Muscle of back (tissue), 13 donors: Measurements from ENCODE around the gene NDUFAF8. TPM values are rescaled to one million over a fixed set of nuclear protein-coding genes. Genes with fewer than 3 reads are reported as not detected.

ENCODE experiments used
- DNase-seq, 3 donors: peaks; one replicate each; pipeline versions ENCODE4 v3.0.0 to v3.0.0-alpha.2; 2013
- long read RNA-seq, 9 donors: transcript quantifications; one replicate each; lab custom pipeline, GENCODE V29; 2026
- polyA plus RNA-seq, 10 donors: library from polyadenylated mRNA; unstranded; fragments of 120-200 nt; gene quantifications; one replicate each; pipeline ENCODE4 v1.2.1, GENCODE V29; 2013; ENCODE audit not compliant: insufficient read length in 10 of 10

NDUFAF8 gene
- 10 to 100 TPM; 33.4 to 52.8 (median 42.1) TPM for polyA plus RNA-seq
- long read RNA-seq, donor 1, transcript NDUFAF8-201 (3 exons, 615 nt): major isoform, 24 of 24 reads
- long read RNA-seq, donor 1, partial matches to known transcripts: 0 of 24 reads
- long read RNA-seq, donor 1, other reads (novel, unspliced or antisense): 0 of 24 reads
- long read RNA-seq, donor 2, transcript NDUFAF8-201 (3 exons, 615 nt): major isoform, 17 of 18 reads
- long read RNA-seq, donor 2, partial matches to known transcripts: 0 of 18 reads
- long read RNA-seq, donor 2, other reads (novel, unspliced or antisense): 0 of 18 reads
- long read RNA-seq, donor 3: 0 reads
- long read RNA-seq, donor 4, transcript NDUFAF8-201 (3 exons, 615 nt): major isoform, 40 of 40 reads
- long read RNA-seq, donor 4, partial matches to known transcripts: 0 of 40 reads
- long read RNA-seq, donor 4, other reads (novel, unspliced or antisense): 0 of 40 reads
- long read RNA-seq, donor 5, transcript NDUFAF8-201 (3 exons, 615 nt): major isoform, 59 of 72 reads
- long read RNA-seq, donor 5, partial matches to known transcripts: 12 of 72 reads
- long read RNA-seq, donor 5, other reads (novel, unspliced or antisense): 0 of 72 reads
- long read RNA-seq, donor 6, transcript NDUFAF8-201 (3 exons, 615 nt): major isoform, 48 of 48 reads
- long read RNA-seq, donor 6, partial matches to known transcripts: 0 of 48 reads
- long read RNA-seq, donor 6, other reads (novel, unspliced or antisense): 0 of 48 reads
- long read RNA-seq, donor 7, transcript NDUFAF8-201 (3 exons, 615 nt): major isoform, 33 of 33 reads
- long read RNA-seq, donor 7, partial matches to known transcripts: 0 of 33 reads
- long read RNA-seq, donor 7, other reads (novel, unspliced or antisense): 0 of 33 reads
- long read RNA-seq, donor 8, transcript NDUFAF8-201 (3 exons, 615 nt): major isoform, 27 of 28 reads
- long read RNA-seq, donor 8, partial matches to known transcripts: 0 of 28 reads
- long read RNA-seq, donor 8, other reads (novel, unspliced or antisense): 0 of 28 reads
- long read RNA-seq, donor 9, transcript NDUFAF8-201 (3 exons, 615 nt): major isoform, 5 of 5 reads
- long read RNA-seq, donor 9, partial matches to known transcripts: 0 of 5 reads
- long read RNA-seq, donor 9, other reads (novel, unspliced or antisense): 0 of 5 reads

GRCh38 chr17:81238815-81239713 lies at the start of gene NDUFAF8, which contains the start of gene TEPSIN:
Gene NDUFAF8 (plus strand): TSS chr17:81239318. CDS start chr17:81239364, 46 bp downstream.
Gene TEPSIN (minus strand): TSS chr17:81239055. CDS start chr17:81239033, 22 bp downstream.
- DNase-seq: peak; percentile 100

- peak in 1 of 3 donors; percentile 31 for DNase-seq
Measured at GRCh38 chr17:81189670-81190530, 49.2 kb upstream of the NDUFAF8 start.

DNA sequence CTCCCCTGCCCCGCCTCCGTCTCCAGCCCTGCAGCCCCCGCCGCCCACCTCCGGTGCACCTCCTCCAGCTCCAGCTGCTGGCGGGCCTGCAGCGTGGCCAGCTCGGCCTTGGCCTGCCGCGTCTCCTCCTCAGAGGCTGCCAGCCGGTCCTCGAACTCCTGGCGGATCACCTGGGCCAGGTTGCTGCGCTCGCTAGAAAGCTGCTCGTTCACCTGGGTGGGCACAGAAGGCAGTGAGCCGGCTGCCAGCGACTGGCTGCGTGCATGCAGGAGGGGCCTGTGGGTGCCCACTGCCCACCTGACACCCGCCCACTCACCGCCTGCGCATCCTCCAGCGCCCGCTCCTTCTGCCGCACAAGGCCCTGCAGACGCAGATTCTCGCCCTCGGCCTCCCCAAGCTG lies 48.5 kb upstream of the NDUFAF8 start:
- no peak for DNase-seq

GRCh38 chr17:81191116-81191515 lies 48.0 kb upstream of the NDUFAF8 start:
- no peak for DNase-seq

DNA sequence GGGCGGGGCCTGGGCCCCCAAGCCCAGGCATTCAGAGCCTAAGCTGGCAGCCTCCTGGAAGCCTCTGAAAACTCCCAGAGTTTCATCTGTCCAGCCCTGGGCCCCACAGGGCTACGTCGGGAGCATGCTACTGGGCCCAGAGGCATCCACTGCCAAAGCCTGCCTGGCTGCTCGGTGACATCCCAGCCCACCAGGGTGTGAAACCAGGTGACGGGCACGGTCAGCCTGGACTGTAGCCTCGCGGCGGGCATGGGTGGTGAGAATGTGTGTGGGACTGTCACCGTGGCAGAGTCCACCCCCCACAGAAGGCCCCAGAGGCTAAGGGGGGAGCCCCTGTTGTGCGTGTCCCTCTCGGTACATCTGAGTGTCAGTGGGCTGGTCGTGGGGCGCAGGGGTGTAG lies 47.5 kb upstream of the NDUFAF8 start:
- no peak for DNase-seq

DNA sequence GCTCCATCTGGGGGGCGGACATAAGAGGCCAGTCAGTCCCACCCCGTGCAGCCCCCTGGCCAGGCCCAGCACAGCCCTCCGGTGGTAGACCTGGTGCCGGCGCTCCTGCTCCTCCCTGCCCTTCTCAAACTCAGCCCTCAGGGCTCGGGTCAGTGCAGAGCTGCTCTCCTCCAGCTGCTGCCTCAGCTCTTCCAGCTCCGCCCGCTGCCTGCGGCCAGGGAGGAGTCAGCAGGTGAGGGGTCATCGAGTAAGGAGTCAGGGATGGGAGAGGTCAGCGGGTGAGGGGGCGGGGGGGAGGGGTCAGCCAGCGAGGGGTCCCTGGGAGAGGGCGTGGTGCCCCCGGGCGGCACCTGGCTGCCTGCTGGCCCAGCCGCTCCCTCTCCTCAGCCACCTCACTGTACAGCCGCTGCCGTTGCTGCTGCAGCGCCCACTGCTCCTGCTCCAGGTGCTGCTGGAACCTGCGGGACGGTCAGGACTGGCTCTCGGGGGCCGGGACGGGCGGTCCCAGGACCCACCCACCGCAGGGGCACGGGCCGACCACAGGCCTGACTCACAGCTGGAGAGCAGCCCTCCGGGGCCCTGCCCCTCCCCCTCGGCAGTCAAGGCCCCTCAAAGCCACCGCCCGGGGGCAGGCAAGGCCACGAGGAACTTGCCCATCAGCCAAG lies 46.6 kb upstream of the NDUFAF8 start:
- DNase-seq: no peak

GRCh38 chr17:81193051-81193410 lies 46.1 kb upstream of the NDUFAF8 start:
- no peak for DNase-seq

GRCh38 chr17:81193470-81194224 lies 45.5 kb upstream of the NDUFAF8 start:
- peak in 1 of 3 donors; percentile 68 for DNase-seq

GRCh38 chr17:81194225-81194760 lies 44.8 kb upstream of the NDUFAF8 start:
- DNase-seq: no peak

DNA sequence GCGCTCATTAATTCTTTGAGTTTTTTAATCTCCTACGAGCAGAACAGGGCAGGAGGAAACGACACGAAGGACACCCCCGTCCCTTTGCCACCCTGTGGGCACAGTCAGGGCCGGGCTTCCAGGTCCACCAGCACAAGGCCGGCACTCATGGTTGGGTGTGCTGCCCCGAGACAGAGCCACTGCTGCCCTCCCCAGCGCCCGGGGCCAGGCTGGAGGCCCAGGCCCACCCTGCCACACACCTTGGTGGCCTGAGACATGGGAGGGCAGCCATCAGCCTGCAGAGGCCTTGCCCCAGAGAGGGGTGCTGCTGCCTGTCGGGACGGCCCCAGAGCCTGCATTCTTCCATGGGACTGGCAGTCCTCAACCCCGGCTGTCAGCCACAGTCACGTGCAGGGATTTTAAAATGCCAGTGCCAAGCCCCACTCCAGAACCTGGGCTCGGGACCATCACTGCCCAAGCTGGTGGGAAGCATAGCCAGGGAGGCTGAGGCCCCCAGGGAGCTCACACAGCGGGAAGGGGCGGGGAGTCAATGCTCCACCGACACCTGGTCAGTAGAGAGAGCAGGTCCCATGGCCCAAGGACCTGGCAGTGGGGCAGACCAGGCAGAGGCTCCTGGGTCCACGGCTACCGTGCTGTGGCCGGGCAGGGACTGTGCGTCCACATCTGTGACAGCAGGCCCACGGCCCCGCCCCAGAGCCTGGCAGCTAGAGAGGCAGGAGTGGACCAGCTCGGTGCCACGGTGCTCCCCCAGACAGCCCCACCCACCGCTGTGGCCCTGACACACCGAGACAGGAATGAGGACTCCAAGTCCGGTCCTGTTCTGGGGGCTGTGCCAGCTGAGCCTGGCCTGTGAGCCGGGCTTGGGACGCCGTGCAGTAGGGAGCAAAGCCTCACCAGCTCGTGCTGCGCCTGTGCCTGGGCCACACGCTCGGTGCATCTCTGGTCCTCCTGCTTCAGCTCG lies 43.9 kb upstream of the NDUFAF8 start:
- DNase-seq: no peak

DNA sequence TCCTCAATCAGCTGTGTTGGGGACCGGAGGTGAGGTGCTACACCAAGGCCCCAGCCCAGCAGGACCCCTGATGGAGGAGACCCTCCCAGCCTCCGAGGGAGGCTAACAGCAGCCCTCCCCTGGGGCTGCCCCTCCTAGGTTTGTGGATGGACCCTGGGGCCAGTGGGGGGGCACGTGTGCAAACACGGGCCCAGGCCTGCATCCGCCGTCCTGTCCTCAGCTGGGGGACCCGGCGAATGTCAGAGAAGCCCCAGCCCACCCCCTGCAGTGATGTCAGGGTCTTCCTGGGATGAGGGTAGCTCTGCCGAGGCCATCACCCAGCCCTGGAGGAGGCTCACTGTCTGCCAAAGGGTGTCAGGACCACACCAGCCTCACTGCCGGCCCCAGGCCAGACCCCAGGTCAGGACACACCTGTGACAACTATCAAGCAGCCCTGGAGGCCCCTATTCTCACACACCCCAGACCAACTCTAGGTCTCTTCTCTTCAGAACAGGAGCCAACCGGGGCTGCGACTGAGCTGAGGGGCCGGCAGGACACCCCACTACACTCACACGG lies 43.1 kb upstream of the NDUFAF8 start:
- no peak for DNase-seq

GRCh38 chr17:81196505-81197408 lies 42.4 kb upstream of the NDUFAF8 start:
- no peak for DNase-seq

DNA sequence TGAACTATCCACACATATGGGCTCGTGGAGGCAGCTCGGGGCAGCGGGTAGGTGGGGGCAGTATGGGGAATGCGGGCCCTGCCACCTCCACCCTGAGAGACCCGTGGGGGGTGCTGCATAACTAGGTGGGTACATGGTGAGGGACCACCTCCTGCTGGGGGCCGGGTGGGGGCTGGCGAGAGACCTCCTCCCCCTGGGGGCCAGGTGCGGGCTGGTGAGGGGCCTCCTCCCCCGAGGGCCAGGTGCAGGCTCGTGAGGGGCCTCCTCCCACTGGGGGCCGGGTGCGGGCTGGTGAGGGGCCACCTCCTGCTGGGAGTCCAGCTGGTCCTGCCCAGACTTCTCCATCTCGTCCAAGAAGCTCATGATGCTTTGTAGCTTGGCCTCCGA lies 41.7 kb upstream of the NDUFAF8 start:
- DNase-seq: no peak

DNA sequence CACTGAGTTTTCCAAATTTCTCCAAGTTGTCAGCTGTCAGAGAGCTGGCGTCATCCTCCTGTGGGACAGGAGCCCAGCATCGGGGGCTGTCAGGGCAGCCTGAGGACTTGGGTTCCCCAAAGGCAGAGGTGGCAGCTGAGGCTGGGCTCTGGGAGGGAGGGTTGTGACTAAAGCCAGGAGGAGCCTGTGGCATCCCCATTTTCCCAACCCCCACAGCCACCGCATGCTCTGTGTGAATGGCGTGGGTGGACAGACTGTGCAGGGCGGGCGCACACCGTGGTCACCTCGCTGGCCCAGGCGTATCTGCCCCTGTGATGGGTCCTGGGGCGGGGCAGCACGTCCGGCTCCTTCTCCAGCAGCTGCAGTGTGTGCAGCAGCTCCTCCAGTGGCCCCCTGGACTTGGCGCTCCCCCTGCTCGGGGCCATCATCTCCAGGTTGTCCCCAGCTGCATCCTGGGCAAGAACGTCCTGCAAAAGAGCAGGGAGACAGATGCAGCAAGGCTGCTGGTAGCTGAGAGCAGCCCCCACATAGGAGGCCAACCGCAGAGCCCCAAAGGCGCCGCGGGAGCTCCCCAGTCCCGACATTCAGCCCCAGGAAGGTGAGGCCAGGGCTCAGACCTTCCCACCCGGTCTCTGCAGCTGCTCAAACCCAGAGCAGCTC lies 41.2 kb upstream of the NDUFAF8 start:
- DNase-seq: no peak

GRCh38 chr17:81198826-81199481 lies 40.2 kb upstream of the NDUFAF8 start:
- DNase-seq: no peak
